Measurements from ENCODE around the gene PLXNA2.

GRCh38 chr1:208057056-208057455 lies 187.1 kb downstream of the PLXNA2 start:
- TF ChIP-seq, protein P1, sequence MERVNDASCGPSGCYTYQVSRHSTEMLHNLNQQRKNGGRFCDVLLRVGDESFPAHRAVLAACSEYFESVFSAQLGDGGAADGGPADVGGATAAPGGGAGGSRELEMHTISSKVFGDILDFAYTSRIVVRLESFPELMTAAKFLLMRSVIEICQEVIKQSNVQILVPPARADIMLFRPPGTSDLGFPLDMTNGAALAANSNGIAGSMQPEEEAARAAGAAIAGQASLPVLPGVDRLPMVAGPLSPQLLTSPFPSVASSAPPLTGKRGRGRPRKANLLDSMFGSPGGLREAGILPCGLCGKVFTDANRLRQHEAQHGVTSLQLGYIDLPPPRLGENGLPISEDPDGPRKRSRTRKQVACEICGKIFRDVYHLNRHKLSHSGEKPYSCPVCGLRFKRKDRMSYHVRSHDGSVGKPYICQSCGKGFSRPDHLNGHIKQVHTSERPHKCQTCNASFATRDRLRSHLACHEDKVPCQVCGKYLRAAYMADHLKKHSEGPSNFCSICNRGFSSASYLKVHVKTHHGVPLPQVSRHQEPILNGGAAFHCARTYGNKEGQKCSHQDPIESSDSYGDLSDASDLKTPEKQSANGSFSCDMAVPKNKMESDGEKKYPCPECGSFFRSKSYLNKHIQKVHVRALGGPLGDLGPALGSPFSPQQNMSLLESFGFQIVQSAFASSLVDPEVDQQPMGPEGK (CRISPR knock-in tag; IDR thresholded peaks at IDR 0.05; ENCODE audit: borderline replicate concordance), result no peak
- TF ChIP-seq ARNTL (CRISPR knock-in tag; IDR thresholded peaks at IDR 0.05; ENCODE audit: borderline replicate concordance, low read depth), result no peak
- TF ChIP-seq OSR1 (CRISPR knock-in tag; IDR thresholded peaks at IDR 0.05), result no peak
- TF ChIP-seq, protein P2, sequence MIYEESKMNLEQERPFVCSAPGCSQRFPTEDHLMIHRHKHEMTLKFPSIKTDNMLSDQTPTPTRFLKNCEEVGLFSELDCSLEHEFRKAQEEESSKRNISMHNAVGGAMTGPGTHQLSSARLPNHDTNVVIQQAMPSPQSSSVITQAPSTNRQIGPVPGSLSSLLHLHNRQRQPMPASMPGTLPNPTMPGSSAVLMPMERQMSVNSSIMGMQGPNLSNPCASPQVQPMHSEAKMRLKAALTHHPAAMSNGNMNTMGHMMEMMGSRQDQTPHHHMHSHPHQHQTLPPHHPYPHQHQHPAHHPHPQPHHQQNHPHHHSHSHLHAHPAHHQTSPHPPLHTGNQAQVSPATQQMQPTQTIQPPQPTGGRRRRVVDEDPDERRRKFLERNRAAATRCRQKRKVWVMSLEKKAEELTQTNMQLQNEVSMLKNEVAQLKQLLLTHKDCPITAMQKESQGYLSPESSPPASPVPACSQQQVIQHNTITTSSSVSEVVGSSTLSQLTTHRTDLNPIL (CRISPR knock-in tag; IDR thresholded peaks at IDR 0.05; ENCODE audit: low read depth), result no peak
- no peak for TF ChIP-seq POU6F1 (CRISPR knock-in tag; IDR thresholded peaks at IDR 0.05; ENCODE audit: borderline replicate concordance, low read depth)
- TF ChIP-seq ISL1 (CRISPR knock-in tag; IDR thresholded peaks at IDR 0.05), result no peak
- no peak for TF ChIP-seq ZNF70 (CRISPR knock-in tag; IDR thresholded peaks at IDR 0.05)
- no peak for TF ChIP-seq ZFP30 (CRISPR knock-in tag; IDR thresholded peaks at IDR 0.05)
- no peak for TF ChIP-seq GLIS3 (CRISPR knock-in tag; IDR thresholded peaks at IDR 0.05)
- TF ChIP-seq BACH2 (CRISPR knock-in tag; IDR thresholded peaks at IDR 0.05; ENCODE audit: borderline replicate concordance), result no peak
- no peak for TF ChIP-seq ZFP3 (CRISPR knock-in tag; IDR thresholded peaks at IDR 0.05)
- no peak for TF ChIP-seq CSDC2 (CRISPR knock-in tag; IDR thresholded peaks at IDR 0.05)
- no peak for TF ChIP-seq ZC3H10 (CRISPR knock-in tag; IDR thresholded peaks at IDR 0.05)
